NCI-H774 (cell line): ENCODE results near the gene TSPO2.

Experiments used
- DNase-seq: peaks from one replicate; lab custom pipeline; 2025; lab: John Stamatoyannopoulos, UW

TSPO2 gene

DNA sequence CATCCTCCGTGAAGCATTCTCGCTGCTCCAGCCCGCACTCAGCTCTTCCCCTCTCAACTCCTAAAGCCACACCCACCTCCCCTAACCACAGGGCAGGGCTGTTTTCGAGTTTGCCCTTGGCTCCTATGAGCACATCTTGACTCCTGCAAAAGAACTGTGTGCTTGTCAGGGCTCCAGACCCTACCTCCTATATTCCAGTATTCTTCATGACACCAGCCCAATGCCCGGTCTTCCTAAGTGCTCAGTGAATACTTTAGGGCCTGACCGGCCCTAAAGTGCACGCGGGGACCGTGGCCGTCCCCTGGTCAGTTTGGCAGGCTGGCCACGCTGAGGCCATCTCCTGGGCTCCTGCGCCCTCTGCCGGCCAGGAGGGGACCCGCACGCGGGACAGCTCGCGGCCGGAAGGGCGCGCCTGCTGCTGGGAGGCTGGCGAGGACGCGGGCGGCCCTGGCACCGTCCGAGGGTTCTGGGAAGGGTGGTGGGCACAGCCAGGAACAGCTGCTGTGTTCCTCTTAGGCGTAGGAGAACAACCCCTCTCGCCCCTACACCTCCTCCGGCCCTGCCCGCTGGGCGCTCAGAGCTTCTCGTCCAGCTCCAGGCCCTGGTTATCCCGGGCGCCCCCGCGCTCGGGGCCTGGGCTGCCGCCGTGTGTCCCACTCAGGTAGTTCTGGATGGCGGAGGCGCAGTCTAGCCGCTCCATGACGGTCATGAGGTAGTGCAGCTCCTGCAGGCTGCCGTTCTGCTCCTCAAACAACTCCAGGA, 14.3 kb upstream of the TSPO2 start:
- DNase-seq, result peak; percentile 48

DNA sequence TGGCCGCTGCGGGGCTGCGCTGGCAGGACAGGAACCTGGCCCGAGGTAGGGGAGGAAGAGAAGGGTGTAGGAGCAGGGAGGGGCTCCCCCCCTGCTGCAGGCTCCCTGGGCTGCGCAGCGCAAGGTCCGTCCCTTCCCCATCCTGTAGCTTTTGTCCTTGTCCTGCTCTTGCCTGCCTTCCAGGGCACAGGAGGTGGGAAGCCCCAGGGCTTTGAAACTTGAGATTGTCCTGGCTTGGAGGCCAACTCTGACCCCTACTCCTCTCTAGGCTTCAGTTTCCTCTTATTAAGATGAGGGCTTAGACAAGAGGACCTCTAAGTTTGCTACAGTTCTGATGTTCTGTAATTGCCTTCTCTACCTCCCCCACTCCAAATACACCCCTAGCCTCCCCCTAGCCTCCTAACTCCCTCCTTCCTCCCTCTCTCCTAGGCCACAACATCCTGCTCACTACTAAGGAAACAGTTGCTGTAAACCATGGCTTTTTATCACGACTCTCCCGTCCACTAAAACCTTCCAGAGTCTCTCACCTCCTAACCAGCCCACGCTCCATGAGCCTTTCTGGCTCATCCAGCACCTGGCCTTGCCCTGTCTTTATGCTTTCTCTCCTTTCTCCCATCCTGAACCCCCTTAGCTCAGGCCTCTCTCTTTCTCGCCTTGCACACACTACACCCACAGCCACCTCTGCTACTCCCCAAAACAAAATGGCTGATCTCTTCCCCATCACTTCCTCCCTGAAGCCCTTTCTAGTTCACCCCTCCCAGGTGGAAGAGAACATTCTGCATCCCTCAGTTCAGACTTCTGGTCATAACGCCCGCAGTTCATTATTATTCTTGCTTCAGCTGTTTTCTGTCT, 13.5 kb upstream of the TSPO2 start:
- no peak for DNase-seq

DNA sequence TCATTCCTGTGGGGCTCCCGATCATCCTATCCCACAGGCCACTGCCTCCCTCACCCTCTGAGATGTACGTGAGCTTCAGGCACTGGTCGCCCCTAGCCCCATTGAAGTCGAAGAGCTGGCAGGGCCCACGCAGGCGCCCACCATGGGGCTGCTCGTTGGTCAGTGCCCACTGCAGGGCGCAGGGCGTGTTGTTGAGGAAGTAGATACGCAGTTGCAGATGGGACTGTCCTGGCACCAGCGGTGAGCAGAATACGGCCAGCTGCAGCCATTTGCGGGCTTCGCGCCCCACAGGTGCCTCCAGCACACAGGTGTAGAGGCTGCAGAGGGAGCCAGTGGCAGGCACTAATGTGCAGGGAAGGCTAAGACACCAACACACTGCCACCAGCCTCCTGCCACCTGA, 9.4 kb upstream of the TSPO2 start:
- no peak for DNase-seq

DNA sequence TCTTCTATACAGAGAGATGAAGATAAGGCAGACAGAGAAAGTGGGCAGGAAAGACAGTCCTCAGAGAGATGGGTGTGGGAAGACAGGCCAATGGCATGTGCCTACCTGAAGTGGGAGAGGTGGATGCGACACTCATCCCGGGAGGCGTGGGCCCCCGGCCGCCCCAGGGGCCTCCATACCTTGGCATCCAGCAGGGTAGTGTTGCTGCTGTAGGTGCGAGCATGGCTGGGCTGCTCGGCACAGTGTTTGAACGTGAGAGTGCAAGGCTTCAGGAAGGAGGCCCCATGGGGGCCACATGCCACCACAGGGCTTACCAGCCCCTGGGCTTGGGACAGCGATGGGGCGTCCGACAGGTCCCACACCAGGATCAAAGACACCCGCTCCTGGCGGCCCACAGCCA, 8.5 kb upstream of the TSPO2 start:
- no peak for DNase-seq

DNA sequence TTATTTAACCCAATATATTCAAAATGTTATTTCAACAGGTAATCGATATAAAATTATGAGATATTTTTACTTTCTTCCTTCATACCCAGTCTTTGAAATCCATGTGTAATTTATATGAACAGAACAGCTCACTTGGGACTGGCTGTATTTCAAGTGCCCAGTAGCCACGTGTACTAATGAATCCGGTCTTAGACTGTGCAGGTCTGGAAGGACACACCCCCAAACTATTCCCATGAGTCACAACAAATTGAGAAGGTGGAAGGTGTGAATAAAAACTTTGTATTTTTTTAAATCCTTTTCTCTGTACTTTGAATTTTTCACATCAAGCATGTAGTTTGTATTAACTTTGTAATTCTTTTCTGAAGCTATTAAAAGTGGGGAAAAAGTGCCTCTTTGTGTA, 6.1 kb upstream of the TSPO2 start:
- no peak for DNase-seq

DNA sequence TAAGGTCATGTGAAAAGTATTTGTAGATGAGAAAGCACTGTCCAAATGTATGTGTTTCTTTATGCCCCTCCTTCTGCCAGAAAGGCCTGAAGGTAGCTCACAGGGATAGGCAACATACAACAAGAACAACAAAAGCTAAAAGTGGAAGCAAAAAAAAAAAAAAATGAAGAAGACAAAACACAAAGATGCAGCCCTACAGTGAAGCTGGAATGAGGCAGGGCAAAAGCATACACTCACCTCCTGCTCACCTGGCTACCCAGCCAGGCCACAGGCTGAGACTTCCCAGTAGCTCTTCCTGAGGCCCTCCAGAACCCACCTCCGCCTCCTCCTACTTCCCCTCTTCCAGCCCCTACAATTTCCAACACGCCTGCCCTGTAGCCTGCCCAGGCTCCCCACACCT, 5.7 kb upstream of the TSPO2 start:
- DNase-seq, result no peak

DNA sequence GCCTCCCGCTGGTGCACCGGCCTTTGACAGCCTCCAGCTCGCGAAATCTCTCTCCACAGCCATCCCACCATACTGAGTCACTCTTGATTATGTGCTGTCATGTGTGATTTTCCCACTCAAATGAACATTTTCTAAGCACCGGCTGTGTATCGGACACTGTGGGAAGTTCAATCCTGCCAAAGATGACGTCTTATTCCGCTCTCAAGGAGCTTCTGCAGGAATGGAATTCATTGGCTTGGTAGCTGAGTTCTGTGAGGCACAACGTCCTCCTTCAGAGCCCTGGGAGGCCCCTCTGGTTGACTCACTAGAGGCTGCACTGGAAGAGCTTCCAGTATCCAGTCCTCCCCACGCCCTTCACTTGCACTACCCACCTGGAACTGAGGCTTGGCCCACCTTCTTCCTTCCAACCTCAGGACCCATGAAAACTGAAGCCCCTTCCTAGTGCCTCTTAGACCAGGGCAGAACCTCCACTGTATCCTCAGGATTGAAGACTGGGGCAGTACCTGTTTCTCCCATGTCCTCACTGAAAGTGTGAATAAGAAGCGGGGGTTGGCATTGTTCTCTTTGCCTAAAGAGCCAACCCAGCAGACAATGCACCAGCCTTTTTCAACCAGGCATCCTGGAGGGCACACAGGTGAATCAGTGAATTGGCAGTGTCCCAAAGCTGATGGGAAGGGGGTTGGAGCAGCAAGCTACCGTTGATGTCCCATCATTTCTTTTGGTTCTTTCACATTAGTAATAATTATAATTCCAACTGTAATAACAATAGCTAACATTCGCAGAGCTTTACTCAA, 5.0 kb upstream of the TSPO2 start:
- no peak for DNase-seq

DNA sequence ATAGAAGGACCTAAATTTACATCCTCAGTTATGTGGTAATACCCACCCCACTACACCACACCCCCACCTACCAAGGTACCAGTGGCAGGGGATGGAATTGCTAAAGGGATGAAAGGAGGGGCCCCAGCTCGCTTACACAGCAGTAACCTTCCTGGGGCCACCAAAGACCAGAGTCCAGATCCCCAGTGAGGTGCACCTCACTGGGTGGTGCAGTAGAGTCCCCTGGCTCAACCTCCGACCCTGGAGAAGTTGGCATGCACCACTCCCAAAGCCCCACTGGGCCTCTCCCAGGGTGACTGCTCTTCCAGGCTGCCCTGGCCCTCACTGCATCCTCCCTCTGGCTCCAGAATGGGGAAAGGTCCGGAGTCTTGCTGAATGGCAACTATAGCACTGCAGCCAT, 4.1 kb upstream of the TSPO2 start:
- no peak for DNase-seq

DNA sequence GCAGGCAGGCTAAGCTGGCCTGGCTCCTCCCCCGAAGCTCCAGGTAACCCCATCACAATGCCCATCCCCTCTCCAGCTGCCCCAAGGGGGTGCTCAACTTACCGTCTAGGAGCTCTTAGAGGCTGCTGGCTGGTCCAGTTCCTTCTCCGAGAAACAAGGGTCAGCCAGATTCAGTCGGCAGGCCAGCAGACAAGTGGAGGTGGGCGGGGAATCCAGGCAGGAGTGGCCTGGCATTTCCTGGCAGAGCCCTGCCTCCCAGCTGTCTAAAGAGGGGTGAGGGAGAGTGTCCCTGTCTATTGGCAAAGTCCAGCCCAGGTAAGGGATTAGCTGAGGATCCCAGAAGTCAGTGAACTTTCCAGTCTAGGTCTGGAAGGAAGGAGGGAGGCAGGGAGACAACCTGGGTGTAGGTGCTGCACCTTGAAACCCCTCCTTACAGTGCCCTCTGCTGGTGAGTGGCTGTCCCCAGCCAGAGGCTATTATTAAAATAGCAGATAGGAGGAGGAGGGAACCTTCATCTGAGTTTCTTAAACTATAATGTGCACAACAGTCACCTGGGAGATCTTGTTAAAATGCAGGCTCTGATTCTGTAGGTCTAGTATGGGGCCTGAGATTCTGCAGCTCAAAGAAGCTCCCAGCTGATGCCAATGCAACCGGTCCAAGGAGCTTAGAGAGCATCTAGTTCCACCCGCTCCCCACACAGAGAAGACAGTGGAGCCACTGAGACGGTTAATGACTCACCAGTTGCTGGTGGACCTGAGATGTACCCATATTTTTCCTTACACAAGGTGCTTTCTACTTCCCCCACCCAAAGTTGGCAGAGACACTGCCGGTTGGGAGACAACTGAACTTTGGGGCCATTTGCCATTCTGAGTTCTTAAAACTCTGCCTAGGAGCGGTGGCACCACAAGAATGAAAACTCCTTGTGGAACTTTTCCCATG, 2.9 kb upstream of the TSPO2 start, which contains the start of gene UNC5CL:
TSS of gene UNC5CL (minus strand) at position 162 of the 939 bp plus-strand sequence. CDS start 4,147 bp downstream, outside the sequence.
- DNase-seq, result peak; percentile 2

DNA sequence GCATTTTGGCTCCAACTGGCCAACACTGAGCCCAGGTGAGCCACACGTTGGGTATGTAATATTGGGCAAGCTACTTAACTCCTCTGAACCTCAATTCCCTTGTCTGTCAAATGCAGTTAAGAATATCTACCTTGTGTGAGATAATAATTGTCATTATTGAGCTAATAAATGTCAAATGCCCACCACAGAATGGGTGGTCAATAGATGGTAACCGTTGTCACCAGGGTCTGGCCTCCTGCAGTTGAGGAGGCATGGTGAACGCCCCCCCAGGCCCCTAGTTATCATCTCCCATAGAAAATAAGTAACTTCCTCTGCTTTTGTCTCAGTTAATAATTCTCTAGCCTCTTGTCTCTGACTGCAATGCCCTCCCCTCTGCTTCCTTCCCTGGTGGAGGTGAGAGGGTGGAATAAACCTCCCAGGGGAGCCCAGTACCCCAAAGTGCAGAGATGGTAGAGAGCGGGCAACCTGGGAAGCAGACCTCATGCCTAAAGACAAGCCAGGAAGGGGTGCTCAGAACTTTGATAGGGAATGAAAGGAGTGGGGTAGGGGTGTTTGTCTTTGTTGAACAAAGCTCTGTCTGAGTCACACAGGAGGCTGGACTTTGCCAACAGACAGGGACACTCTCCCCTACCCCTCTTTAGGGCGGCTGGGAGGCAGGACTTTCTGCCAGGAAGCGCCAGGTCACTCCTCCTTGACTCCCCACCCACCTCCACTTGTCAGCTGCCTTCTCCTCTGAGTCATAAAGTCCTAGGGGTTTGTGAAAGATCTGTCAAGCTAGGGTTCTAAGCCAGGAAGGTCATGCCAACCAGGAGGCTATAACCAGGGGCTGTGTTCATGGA, 1.9 kb upstream of the TSPO2 start:
- DNase-seq, result no peak

DNA sequence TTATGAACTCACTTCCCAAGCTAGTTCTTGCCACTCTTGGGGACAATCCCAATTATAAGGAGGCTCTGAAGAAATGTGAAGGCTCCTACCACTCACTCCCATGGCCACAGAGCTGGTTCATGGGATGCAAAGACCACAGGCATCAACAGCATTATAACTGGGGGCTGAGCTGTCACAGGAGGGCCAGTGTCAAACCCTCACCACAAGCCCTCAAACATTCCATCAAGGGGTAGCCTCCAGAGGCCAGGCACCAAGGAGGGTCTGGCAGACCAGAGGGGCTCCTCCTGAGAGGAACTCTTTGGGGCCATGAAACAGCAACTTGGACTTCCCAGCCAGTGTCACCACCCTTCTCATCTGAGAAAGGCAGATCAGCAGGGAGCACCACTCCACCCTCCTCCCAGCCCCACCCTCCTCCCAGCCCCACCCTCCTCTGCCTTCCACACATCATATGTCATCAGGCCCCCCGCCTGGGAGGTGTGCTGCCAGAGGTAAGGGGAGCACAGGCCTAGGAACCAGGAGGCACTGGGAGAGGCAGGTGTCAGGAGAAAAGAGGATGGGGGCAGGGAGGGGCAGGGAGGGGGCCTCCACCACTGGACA, 1.2 kb upstream of the TSPO2 start:
- no peak for DNase-seq

DNA sequence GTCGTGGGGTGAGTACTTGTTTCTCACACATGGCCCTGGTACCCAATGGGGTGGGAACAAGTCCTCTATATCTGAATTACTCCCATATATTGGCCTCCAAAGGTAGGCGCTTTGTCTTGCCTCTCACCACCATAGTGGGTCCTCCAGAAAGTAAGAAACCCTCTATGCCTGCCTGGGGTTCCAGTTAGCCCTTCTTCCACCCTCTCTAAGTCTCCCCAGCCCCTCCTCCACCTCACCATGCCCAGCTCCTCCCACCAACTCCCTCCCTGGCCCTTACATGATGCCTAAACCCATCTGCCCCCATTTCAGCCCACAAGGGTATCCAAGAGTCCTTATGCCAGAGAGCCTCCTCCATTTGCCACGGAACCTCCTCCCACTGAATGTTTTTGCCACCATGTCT, 884 bp downstream of the TSPO2 start:
- no peak for DNase-seq

DNA sequence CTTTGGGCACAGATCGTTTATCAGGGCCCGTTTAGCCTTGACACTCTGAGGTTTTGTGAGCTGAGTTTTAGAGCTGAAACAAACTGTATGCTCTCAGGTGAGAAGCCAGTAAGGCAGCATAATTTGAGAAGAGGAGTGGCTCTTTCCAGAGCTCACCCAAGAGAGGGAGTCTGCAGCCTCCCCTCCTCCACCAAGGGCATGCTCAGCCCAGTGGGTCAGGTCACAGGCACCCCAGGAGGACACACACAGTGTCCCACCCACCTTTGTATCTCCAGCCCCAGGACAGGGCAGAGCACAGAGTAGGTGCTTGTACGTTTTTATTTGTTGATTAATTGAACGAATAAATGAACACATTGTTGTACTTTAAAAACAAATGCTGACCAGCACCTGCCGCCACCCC, 3.4 kb downstream of the TSPO2 start:
- no peak for DNase-seq

DNA sequence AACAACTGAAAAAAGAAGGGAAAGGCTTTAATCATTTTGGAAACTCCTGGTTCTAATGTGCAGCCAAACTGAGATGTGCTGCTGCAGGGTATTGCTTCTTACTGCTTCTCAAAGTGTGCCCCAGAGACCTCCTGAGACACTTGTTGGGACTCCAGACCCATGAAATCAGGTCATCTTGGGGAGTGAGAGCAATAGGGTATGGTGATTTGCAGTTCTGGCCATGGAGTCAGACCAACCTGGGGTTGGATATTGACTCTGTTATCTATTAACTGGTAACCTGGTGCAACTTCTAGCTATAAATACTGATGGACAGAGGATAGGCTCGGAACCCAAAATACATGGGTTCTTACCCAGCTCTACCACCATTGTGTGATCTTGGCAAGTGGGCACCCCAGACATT, 3.8 kb downstream of the TSPO2 start:
- no peak for DNase-seq

DNA sequence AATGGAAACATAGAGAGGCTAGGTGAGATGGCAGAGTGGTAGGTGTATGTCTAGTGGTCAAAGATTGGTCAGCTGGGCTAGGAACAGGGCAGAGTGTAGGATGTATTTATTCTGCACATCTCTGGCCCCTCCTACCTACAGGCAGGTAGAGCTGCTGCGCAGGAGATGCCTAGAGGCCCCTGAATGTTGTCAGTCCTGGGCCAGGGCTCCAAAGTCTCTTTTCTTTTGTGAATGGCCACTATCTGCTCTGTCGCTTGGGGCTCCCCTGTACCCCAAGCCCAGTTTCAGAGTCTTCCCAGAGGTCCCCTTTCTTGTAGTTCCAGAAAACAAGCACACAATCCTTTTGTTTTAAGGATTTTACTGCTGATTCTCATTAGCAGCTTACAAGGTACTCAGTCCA, 5.0 kb downstream of the TSPO2 start:
- no peak for DNase-seq

DNA sequence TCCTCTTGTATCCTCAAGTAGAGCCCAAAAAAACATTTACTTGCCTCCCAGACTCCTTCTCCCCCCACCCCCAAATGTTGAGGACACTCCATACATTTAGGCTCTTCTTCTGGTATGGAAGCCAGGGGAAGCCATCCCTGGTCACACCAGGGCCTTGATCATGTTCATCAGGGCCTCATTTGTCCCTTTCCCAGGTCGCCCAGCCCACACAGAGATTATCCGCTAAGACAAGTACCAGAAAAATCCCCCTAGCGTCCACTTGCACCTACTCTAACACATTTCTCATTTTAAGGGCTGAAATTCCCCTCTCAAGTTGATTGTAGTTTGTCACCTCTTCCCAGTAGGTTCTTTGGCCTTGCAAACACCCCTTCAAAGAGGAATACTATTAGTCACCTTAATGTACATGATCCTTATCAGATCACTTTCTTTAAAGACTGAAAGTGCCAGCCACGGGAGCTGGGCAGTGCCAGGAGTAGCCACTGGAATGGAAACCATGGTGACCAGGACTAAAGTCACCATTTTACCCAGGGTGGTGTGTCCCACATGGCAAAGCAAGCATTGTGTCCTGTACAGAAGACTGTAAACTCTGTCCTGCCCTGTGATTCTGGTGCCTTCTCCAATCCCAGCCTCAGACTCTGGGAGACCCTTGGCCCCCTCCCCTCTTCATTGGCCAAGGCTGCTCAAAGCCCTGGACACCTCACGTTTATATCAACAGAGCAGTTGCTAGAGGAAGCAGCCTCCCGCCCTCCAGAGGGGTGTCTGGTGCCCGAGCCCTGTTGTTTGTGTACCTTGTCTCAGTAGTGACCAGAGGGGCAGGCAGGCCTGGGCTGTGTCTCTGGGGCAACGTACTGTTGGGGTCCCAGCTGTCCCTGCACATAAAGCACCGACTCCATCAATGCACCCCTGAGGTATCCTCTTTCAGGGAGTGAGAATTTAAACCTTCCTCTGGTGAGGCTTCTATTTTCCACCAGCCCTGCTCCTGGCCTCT, 5.8 kb downstream of the TSPO2 start:
- DNase-seq, result no peak

DNA sequence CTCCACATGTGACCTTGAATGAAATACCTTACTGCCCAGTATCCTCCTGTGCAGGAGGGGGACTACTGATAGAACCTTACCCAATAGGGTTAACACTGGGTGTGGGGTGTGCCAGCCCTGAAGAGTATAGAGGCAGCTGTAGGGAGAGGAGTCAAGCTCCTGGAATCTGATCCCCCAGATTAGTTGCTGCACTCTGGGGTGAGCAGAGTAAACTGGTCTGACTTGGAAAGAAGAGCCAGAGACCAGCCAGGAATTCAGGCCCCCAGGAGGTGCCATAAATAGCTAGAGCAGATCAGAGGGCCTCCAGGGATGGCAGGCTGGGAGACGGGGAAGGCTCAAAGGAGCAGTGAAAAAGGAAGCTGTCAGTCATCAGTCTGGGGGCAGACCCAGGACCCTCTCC, 7.3 kb downstream of the TSPO2 start:
- DNase-seq, result no peak

DNA sequence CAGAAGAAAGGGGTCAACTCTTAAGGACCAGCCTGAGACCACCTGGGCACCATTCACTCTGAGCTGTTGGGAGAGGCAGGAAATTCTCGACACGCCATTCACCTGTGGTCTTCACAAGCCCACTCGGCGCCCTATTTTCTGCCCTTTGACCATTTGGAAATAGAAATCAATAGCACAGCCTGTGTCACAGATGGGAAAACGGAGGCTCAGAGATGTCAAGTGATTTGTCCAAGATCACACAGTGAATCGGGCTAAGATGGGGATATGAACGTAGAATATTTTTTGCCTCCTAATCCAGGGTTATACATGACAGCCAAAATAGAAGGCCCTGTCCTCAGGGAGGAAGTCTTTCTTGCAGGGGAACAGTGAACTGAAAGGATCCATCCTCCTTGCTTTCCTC, 7.7 kb downstream of the TSPO2 start:
- no peak for DNase-seq

DNA sequence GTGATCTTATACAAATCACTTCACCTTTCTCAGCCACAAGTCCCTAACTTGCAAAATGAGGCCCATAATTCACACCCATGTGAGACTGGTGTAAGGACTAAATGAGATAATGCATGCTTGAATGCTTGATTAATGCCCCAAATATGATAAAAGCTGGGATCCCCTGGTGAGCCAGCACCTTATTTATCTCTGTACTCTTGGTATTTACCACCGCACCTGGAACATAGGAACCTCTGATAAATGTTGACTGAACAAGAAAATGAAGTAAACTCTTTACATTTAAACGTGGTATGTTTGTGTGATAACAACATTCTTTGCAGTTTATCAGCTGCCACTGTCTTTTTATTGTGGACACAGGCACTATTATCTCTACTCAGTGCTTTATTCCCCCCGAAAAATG, 8.3 kb downstream of the TSPO2 start:
- no peak for DNase-seq
